ENCODE results near the gene PCDHA4.
"Not testable (repeated sequence)": the region's sequence is repeated elsewhere in the genome, so short reads cannot be mapped to it uniquely, and the experiment has no call there.

- not testable (repeated sequence) for TF ChIP-seq CTBP1 (IDR thresholded peaks at IDR 0.05; ENCODE audit: borderline replicate concordance); ELF4 (IDR thresholded peaks at IDR 0.05); LEF1 (IDR thresholded peaks at IDR 0.05; ENCODE audit: borderline replicate concordance); FOXA1 (IDR thresholded peaks at IDR 0.05); BHLHE40 (IDR thresholded peaks at IDR 0.05; ENCODE audit: borderline replicate concordance); ARNT (IDR thresholded peaks at IDR 0.05); ZNF384 (IDR thresholded peaks at IDR 0.05); HDGF (IDR thresholded peaks at IDR 0.05; ENCODE audit: borderline replicate concordance); PKNOX1 (IDR thresholded peaks at IDR 0.05)
Measured at GRCh38 chr5:140829511-140830501, 22.9 kb downstream of the PCDHA4 start.
